ENCODE results near the gene TMEM72. TPM values are rescaled to one million over a fixed set of nuclear protein-coding genes. Genes with fewer than 3 reads are reported as not detected.

Gene TMEM72
- total RNA-seq, 6 donors from 2014 or later: 0.06 TPM; not detected in 5

DNA sequence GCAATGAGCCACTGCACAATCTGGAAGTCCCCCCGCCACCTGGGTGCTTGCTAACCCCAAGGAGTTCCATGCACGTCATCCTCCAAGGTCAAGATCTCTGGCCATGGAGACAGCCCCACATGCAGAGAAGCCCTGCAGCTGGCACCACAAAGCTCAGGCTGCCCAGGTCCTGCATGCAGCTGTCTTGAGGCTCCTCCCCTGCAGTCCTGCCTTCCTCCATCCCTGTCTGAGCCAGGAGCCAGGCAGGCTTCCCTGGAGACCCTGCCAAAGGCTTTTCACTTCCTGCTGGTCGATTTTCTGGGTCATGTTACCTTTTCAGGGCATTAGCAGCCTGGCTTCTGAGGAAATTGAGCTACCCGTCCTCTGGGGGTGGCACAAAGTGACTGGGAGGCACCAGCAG is 12.5 kb upstream of the TMEM72 start:
- whole genome bisulfite sequencing, 2 donors: 58 to 75% methylated on average over 4 of the region's 4 CpGs
- no peak overlapping the region for H3K4me3 ChIP-seq
- ATAC-seq (ENCODE audit: low FRiP score in 2 of 2) (no peak), DNase-seq (no peak)
- no peaks in the 10 kb centered on the region for H3K36me3 ChIP-seq
- no peak overlapping the region for H3K27ac ChIP-seq
- no peaks in the 10 kb centered on the region for H3K4me1 ChIP-seq
- no peaks in the 10 kb centered on the region for H3K27me3 ChIP-seq
- TF ChIP-seq, protein P1, sequence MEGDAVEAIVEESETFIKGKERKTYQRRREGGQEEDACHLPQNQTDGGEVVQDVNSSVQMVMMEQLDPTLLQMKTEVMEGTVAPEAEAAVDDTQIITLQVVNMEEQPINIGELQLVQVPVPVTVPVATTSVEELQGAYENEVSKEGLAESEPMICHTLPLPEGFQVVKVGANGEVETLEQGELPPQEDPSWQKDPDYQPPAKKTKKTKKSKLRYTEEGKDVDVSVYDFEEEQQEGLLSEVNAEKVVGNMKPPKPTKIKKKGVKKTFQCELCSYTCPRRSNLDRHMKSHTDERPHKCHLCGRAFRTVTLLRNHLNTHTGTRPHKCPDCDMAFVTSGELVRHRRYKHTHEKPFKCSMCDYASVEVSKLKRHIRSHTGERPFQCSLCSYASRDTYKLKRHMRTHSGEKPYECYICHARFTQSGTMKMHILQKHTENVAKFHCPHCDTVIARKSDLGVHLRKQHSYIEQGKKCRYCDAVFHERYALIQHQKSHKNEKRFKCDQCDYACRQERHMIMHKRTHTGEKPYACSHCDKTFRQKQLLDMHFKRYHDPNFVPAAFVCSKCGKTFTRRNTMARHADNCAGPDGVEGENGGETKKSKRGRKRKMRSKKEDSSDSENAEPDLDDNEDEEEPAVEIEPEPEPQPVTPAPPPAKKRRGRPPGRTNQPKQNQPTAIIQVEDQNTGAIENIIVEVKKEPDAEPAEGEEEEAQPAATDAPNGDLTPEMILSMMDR (IDR thresholded peaks at IDR 0.05): no peak
- TF ChIP-seq EP300 (IDR thresholded peaks at IDR 0.05): no peak
- TF ChIP-seq POLR2A (IDR thresholded peaks at IDR 0.05): no peak
- TF ChIP-seq POLR2AphosphoS5 (IDR thresholded peaks at IDR 0.05): no peak
- no peaks in the 10 kb centered on the region for H3K9me3 ChIP-seq

DNA sequence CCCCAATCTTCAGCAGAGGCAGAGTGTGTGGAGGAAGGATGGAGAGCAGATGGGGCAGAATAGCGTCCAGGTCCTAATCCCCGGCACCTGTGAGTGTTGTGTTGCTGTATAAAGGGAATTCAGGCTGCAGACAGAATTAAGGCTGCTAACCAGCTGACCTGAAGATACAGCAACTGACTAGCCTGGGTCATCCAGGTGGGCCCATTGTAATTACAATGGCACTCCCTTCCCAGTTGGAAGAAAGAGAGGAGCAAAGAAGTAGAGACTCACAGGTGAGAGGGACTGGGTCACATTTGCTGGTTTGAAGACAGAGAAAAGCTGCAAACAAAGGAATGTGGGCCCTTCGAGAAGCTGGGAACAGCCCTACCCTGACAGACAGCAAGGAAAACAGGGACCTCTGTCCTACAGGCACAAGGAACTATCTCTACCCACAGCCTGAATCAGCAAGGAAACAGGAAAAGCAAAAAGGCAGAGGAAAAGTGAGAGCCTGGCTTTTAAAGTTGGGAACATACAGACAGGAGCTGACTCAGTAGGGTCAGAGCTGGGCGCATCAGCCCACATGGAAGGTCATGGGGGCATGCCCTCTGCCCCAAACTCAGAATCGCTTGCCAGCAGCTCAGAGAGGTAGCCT is 11.6 kb upstream of the TMEM72 start:
- WGBS, 2 donors: 66 to 68% methylated on average over 5 of the region's 5 CpGs
- no peak for ATAC-seq (ENCODE audit: low FRiP score in 2 of 2)

DNA sequence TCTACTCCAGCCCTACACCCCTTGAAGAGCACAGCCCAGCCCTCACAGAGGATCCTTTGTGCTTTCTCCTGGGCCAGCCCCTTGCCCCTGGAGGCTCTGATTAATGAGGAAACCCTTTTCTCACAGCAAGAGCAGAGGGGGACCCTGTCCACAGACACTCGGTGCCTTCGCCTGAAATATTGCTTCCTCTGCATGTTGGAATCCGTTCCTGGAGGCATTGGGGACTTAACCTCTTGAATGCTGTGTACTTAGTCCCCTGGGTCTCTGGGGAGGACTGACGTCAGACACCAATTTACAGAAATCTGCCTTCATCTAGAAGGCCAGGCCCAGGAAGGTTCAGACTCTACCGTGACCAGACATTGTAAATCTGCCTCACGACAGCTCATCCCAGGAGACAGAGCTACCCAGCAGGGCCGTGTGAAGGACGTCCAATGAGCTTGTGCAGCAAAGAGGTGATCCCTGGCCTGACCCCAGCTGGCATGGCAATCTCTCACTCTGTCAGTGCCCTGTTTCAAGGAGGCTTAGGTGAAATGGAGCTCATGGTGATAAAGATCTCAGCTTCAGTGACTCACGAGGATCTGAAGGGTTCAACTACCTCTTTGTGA is 8.1 kb upstream of the TMEM72 start:
- ATAC-seq (ENCODE audit: low FRiP score in 2 of 2) (no peak), DNase-seq (no peak)
- H3K36me3 ChIP-seq: no peaks in the 10 kb centered on the region
- 51 to 66% methylated on average over 7 to 9 of the region's 9 CpGs for WGBS, 2 donors
- no peak overlapping the region for H3K27ac ChIP-seq
- no peaks in the 10 kb centered on the region for H3K9me3 ChIP-seq
- no peaks in the 10 kb centered on the region for H3K27me3 ChIP-seq
- TF ChIP-seq POLR2A (IDR thresholded peaks at IDR 0.05) (no peak), POLR2AphosphoS5 (IDR thresholded peaks at IDR 0.05) (no peak), EP300 (IDR thresholded peaks at IDR 0.05) (no peak)
- TF ChIP-seq, protein P1 (IDR thresholded peaks at IDR 0.05): no peak
- no peak overlapping the region for H3K4me3 ChIP-seq
- no peaks in the 10 kb centered on the region for H3K4me1 ChIP-seq

More for the DNA sequence above, 11.6 kb upstream of the TMEM72 start:
- Histone ChIP-seq H3K27ac (no peak overlapping the region), H3K4me1 (no peaks in the 10 kb centered on the region), H3K4me3 (no peak overlapping the region), H3K27me3 (no peaks in the 10 kb centered on the region), H3K36me3 (no peaks in the 10 kb centered on the region), H3K9me3 (no peaks in the 10 kb centered on the region)
- no peak for DNase-seq
- no peak for TF ChIP-seq POLR2A (IDR thresholded peaks at IDR 0.05)
- TF ChIP-seq EP300 (IDR thresholded peaks at IDR 0.05): no peak
- TF ChIP-seq, protein P1 (IDR thresholded peaks at IDR 0.05): no peak
- no peak for TF ChIP-seq POLR2AphosphoS5 (IDR thresholded peaks at IDR 0.05)

DNA sequence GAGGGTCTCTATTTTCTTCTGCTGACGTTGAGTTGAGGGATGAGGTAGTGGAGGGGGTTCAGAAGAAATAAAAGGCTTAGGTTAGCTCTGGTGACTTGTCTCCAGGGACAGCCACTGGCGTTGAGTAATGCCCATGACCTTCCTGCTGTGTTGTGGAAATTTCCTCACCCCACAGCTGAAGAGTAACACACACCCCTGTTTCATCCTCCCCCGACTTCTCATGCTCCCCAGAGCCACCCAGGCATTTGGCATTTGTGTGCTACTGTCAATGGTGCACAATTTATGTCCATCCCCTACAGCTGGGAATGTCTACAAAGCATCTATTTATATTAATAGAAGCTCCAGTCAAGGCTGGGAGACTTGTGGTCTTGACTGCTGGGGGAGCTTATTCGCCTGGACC is 4.7 kb upstream of the TMEM72 start:
- Histone ChIP-seq H3K9me3 (no peaks in the 10 kb centered on the region), H3K27me3 (no peaks in the 10 kb centered on the region), H3K4me3 (no peak overlapping the region), H3K27ac (no peak overlapping the region), H3K36me3 (no peaks in the 10 kb centered on the region), H3K4me1 (peaks cover 5 to 18% (median 8%) of the 10 kb centered on the region in 4 donors)
- WGBS, 2 donors: 63 to 71% methylated on average over 3 to 4 of the region's 4 CpGs
- ATAC-seq (ENCODE audit: low FRiP score in 2 of 2): no peak
- TF ChIP-seq POLR2A (IDR thresholded peaks at IDR 0.05) (no peak), EP300 (IDR thresholded peaks at IDR 0.05) (no peak), POLR2AphosphoS5 (IDR thresholded peaks at IDR 0.05) (no peak)
- TF ChIP-seq, protein P1 (IDR thresholded peaks at IDR 0.05): no peak
- no peak for DNase-seq

GRCh38 chr10:44907556-44907955 is 3.6 kb upstream of the TMEM72 start:
- 93 to 96% methylated on average over 7 of the region's 7 CpGs for WGBS, 2 donors
- Histone ChIP-seq H3K9me3 (no peaks in the 10 kb centered on the region), H3K27me3 (no peaks in the 10 kb centered on the region), H3K4me1 (peaks cover 5 to 20% (median 12%) of the 10 kb centered on the region in 4 donors), H3K4me3 (no peak overlapping the region), H3K27ac (no peak overlapping the region), H3K36me3 (no peaks in the 10 kb centered on the region)
- TF ChIP-seq, protein P1 (IDR thresholded peaks at IDR 0.05): no peak
- no peak for TF ChIP-seq POLR2AphosphoS5 (IDR thresholded peaks at IDR 0.05)
- no peak for TF ChIP-seq POLR2A (IDR thresholded peaks at IDR 0.05)
- no peak for TF ChIP-seq EP300 (IDR thresholded peaks at IDR 0.05)
- DNase-seq (no peak), ATAC-seq (ENCODE audit: low FRiP score in 2 of 2) (no peak)

Measured in upper lobe of left lung (tissue), 6 donors.